PC-9 (cell line): ENCODE measurements around the gene EHMT1. TPM values are rescaled to one million over a fixed set of nuclear protein-coding genes. Genes with fewer than 3 reads are reported as not detected.

Experiments
- BruUV-seq: library from RNA; stranded (reverse); fragments of 400-500 nt; replicated peaks from 2 replicates; lab custom pipeline; 2021; lab: Mats Ljungman, UMichigan
- CTCF ChIA-PET: fragments of 300-600 bp; sonication (Branson Sonifier 250); formaldehyde crosslinking; loops from one replicate; lab custom pipeline; 2022; ENCODE audit warnings: antibody characterized with exemption; lab: Charles Lee
- POLR2A ChIA-PET: fragments of 300-600 bp; sonication (Branson Sonifier 250); formaldehyde crosslinking; loops from one replicate; lab custom pipeline; 2022; ENCODE audit warnings: antibody characterized with exemption; ENCODE audit not compliant: unreplicated experiment; lab: Charles Lee
- DNase-seq, 2 experiments: peaks; one replicate each; pipeline versions ENCODE4 v3.0.0 to v3.0.0-alpha.2; 2015 to 2022; ENCODE audit warnings: mixed read lengths in 1 of 2
- H2AFZ ChIP-seq: fragments of 200-600 bp; sonication (generic); 2 replicates; pipeline ENCODE4 v1.8.1; 2017; ENCODE audit warnings: antibody characterized with exemption
- H3F3A ChIP-seq: fragments of 200-600 bp; sonication (generic); 2 replicates; pipeline ENCODE4 v1.8.1; 2017; ENCODE audit warnings: antibody characterized with exemption, mild to moderate bottlenecking, low read depth; ENCODE audit not compliant: insufficient read depth
- H3K27ac ChIP-seq: fragments of 200-600 bp; sonication (generic); 2 replicates; pipeline ENCODE4 v1.6.1; 2016; ENCODE audit warnings: mixed run types
- H3K27me3 ChIP-seq: fragments of 200-600 bp; sonication (generic); 2 replicates; pipeline ENCODE4 v1.6.1; 2016; ENCODE audit warnings: low read depth, mixed run types; ENCODE audit not compliant: insufficient read depth
- H3K36me3 ChIP-seq: fragments of 200-600 bp; sonication (generic); 2 replicates; pipeline ENCODE4 v1.6.1; 2016; ENCODE audit warnings: low read depth, mixed run types
- H3K4me1 ChIP-seq: fragments of 200-600 bp; sonication (generic); replicated peaks from 2 replicates; pipeline ENCODE4 v1.6.1; 2016; ENCODE audit warnings: mixed run types; ENCODE audit not compliant: insufficient read depth
- H3K4me2 ChIP-seq: fragments of 200-600 bp; sonication (generic); 2 replicates; pipeline ENCODE4 v1.6.1; 2017; ENCODE audit warnings: mixed run types
- H3K4me3 ChIP-seq: fragments of 200-600 bp; sonication (generic); 2 replicates; pipeline ENCODE4 v1.6.1; 2016; ENCODE audit warnings: mixed run types
- H3K79me2 ChIP-seq: fragments of 200-600 bp; sonication (generic); 2 replicates; pipeline ENCODE4 v1.6.1; 2017; ENCODE audit warnings: low read depth, mixed run types
- H3K9me2 ChIP-seq: fragments of 200-600 bp; sonication (generic); 2 replicates; pipeline ENCODE4 v1.8.1; 2017; ENCODE audit warnings: mild to moderate bottlenecking; ENCODE audit not compliant: insufficient read depth
- H3K9me3 ChIP-seq: fragments of 200-600 bp; sonication (generic); 2 replicates; pipeline ENCODE4 v1.8.1; 2016; ENCODE audit warnings: low read depth; ENCODE audit not compliant: insufficient read depth
- H4K20me1 ChIP-seq: fragments of 200-600 bp; sonication (generic); 2 replicates; pipeline ENCODE4 v1.8.1; 2017; ENCODE audit not compliant: insufficient read depth
- CTCF ChIP-seq: fragments of 200-600 bp; sonication (generic); conservative IDR thresholded peaks from 2 replicates; pipeline ENCODE4 v1.6.1; 2017; ENCODE audit warnings: mixed run types, antibody characterized with exemption, mild to moderate bottlenecking, moderate library complexity
- EZH2 ChIP-seq: fragments of 200-600 bp; sonication (generic); IDR thresholded peaks from 2 replicates; pipeline ENCODE4 v1.8.0; 2017; ENCODE audit warnings: antibody characterized with exemption, low read depth
- intact Hi-C: fragments of 100-400 bp; cut with micrococcal nuclease; formaldehyde crosslinking; loops from one replicate; pipeline ENCODE4 v1.10.0; 2022; ENCODE audit not compliant: unreplicated experiment
- total RNA-seq: library from RNA; stranded (reverse); gene quantifications from 2 replicates; pipeline ENCODE4 v1.2.3, GENCODE V29; 2021

The EHMT1 gene
- total RNA-seq, 1 experiment from 2014 or later, result 116 TPM

- POLR2A ChIA-PET, result no interaction called here
- Histone ChIP-seq H3K9me3 (no peaks in the 10 kb centered on the region), H3K4me1 (no peaks in the 10 kb centered on the region), H3F3A (no peaks in the 10 kb centered on the region), H3K27ac (no peak overlapping the region), H3K4me2 (no peak overlapping the region), H3K79me2 (no peaks in the 10 kb centered on the region), H3K27me3 (no peaks in the 10 kb centered on the region), H2AFZ (no peak overlapping the region), H3K4me3 (no peak overlapping the region), H3K9me2 (no peaks in the 10 kb centered on the region), H4K20me1 (no peaks in the 10 kb centered on the region; the same call in 1 of the 2 replicates), H3K36me3 (0 out of 2 replicates have a peak, but pooled peaks cover 5% of the 10 kb centered on the region)
- CTCF ChIA-PET, result no interaction called here
- TF ChIP-seq EZH2 (no peak), CTCF (no peak)
- BruUV-seq, result no TSS peak
- intact Hi-C loops, result no loop called here
- no peak for DNase-seq
These were observed 132.8 kb downstream of the EHMT1 start for GRCh38 chr9:137751616-137752015.

GRCh38 chr9:137752426-137752825, 133.6 kb downstream of the EHMT1 start:
- BruUV-seq, result no TSS peak

GRCh38 chr9:137753192-137753765, 134.5 kb downstream of the EHMT1 start:
- no peak for DNase-seq
- H3K36me3 ChIP-seq, result 0 out of 2 replicates have a peak, but pooled peaks cover 5% of the 10 kb centered on the region
- ChIA-PET POLR2A (interaction anchor here (0.6 kb wide), 1 partner anchor 1770 kb away, joined by 4 read pairs; no protein-coding TSS in a partner anchor), CTCF (no interaction called here)
- H3K27ac ChIP-seq, result no peak overlapping the region
- no peaks in the 10 kb centered on the region for H3F3A ChIP-seq
- H2AFZ ChIP-seq, result no peak overlapping the region
- BruUV-seq, result no TSS peak
- H4K20me1 ChIP-seq, result no peaks in the 10 kb centered on the region
- no peaks in the 10 kb centered on the region for H3K27me3 ChIP-seq
- H3K4me1 ChIP-seq, result no peaks in the 10 kb centered on the region
- H3K4me3 ChIP-seq, result no peak overlapping the region
- intact Hi-C loops, result no loop called here
- H3K4me2 ChIP-seq, result no peak overlapping the region
- H3K9me2 ChIP-seq, result no peaks in the 10 kb centered on the region
- H3K79me2 ChIP-seq, result no peaks in the 10 kb centered on the region
- no peaks in the 10 kb centered on the region for H3K9me3 ChIP-seq
- TF ChIP-seq CTCF, result no peak
- TF ChIP-seq EZH2, result no peak

More at GRCh38 chr9:137752426-137752825, 133.6 kb downstream of the EHMT1 start:
- no peak overlapping the region for H2AFZ ChIP-seq
- ChIA-PET POLR2A (no interaction called here), CTCF (no interaction called here)
- no peaks in the 10 kb centered on the region for H3K9me3 ChIP-seq
- H3K9me2 ChIP-seq, result no peaks in the 10 kb centered on the region
- H3K27me3 ChIP-seq, result no peaks in the 10 kb centered on the region
- H3K79me2 ChIP-seq, result no peaks in the 10 kb centered on the region
- no peak overlapping the region for H3K27ac ChIP-seq
- DNase-seq, result no peak
- intact Hi-C loops, result no loop called here
- no peaks in the 10 kb centered on the region for H3K4me1 ChIP-seq
- TF ChIP-seq CTCF (no peak), EZH2 (no peak)
- no peaks in the 10 kb centered on the region for H3F3A ChIP-seq
- 0 out of 2 replicates have a peak, but pooled peaks cover 5% of the 10 kb centered on the region for H3K36me3 ChIP-seq
- no peaks in the 10 kb centered on the region for H4K20me1 ChIP-seq
- no peak overlapping the region for H3K4me3 ChIP-seq
- H3K4me2 ChIP-seq, result no peak overlapping the region
